K562 (cell line): ENCODE data around the gene GRB2. TPM values are rescaled to one million over a fixed set of nuclear protein-coding genes. Genes with fewer than 3 reads are reported as not detected.

Source experiments
- HDAC8 ChIP-seq: fragments of 450-650 bp; IDR thresholded peaks from 2 replicates; pipeline ENCODE4 v1.6.1; 2016; ENCODE audit warnings: mild to moderate bottlenecking, missing genetic modification characterization, moderate library complexity, missing compliant biosample characterization
- KHSRP ChIP-seq: fragments of 450-650 bp; IDR thresholded peaks from 2 replicates; pipeline ENCODE4 v1.6.1; 2017
- NFE2 ChIP-seq: IDR thresholded peaks from 2 replicates; pipeline ENCODE4 v1.6.1; 2014; ENCODE audit warnings: antibody characterized with exemption, low read depth
- RFX5 ChIP-seq: IDR thresholded peaks from 2 replicates; pipeline ENCODE4 v1.6.1; 2011; ENCODE audit warnings: low read depth, mild to moderate bottlenecking, improper control_type of control experiment, low read length
- STAT5B ChIP-seq: fragments of 250-450 bp; sonication (Bioruptor Pico); IDR thresholded peaks from 2 replicates; pipeline ENCODE4 v1.8.0; 2021; ENCODE audit warnings: mild to moderate bottlenecking, inconsistent platforms
- TEAD2 ChIP-seq: fragments of 450-650 bp; IDR thresholded peaks from 2 replicates; pipeline ENCODE4 v1.6.1; 2016; ENCODE audit warnings: missing genetic modification characterization, control low read depth, missing compliant biosample characterization
- ZNF239 ChIP-seq: fragments of 250-450 bp; sonication (Bioruptor Pico); IDR thresholded peaks from 2 replicates; pipeline ENCODE4 v1.4.0; 2020; ENCODE audit warnings: mild to moderate bottlenecking
- polyA plus RNA-seq, 8 experiments: library from polyadenylated mRNA; depleted of rRNA in 4 of 8; stranded (reverse) in 5 of 8; unstranded in 3 of 8; fragments of >200 nt; fragmentation: Nextera tagmentation in 2 of 8; fragmentation: Illumina TruSeq in 1 of 8; extraction: Ambion mirVana in 2 of 8; extraction: Trizol in 1 of 8; gene quantifications; 2 replicates each; pipeline versions ENCODE4 v1.2.1 to v1.2.3, GENCODE V29; 2011 to 2014; ENCODE audit warnings: inconsistent platforms in 1 of 8, missing spikeins in 1 of 8
- total RNA-seq, 7 experiments: library from RNA; depleted of rRNA in 6 of 7; stranded (reverse); fragments of >200 nt in 6 of 7; fragmentation: Illumina TruSeq in 2 of 7; extraction: Trizol in 2 of 7; gene quantifications; 2 replicates each; pipeline versions ENCODE4 v1.2.1 to v1.2.3, GENCODE V29; 2011 to 2021; ENCODE audit warnings: low replicate concordance in 1 of 7
- TF ChIP-seq, protein P1 (sequence below): fragments of 450-650 bp; IDR thresholded peaks from 2 replicates; pipeline ENCODE4 v1.6.1; 2016; ENCODE audit warnings: mild to moderate bottlenecking
- TF ChIP-seq, protein P2 (sequence below): fragments of 250-450 bp; sonication (Bioruptor Pico); IDR thresholded peaks from 2 replicates; pipeline ENCODE4 v1.8.0; 2021; ENCODE audit warnings: borderline replicate concordance, mild to moderate bottlenecking, moderate library complexity; ENCODE audit not compliant: poor library complexity, severe bottlenecking
- TF ChIP-seq, protein P3 (sequence below): fragments of 250-450 bp; sonication (Bioruptor Pico); IDR thresholded peaks from 2 replicates; pipeline ENCODE4 v1.8.0; 2022; ENCODE audit warnings: inconsistent platforms
- TF ChIP-seq, protein P4 (sequence below), 2 experiments: fragments of 450-650 bp in 1 of 2; sonication (generic) in 1 of 2; formaldehyde crosslinking in 1 of 2; IDR thresholded peaks; 2 replicates each; pipeline versions ENCODE4 v1.7.1 to v1.9.0; 2016 to 2022; ENCODE audit warnings: inconsistent platforms in 1 of 2, mild to moderate bottlenecking in 1 of 2, missing genetic modification reagents in 1 of 2
- TF ChIP-seq, protein P5 (sequence below): fragments of 250-450 bp; sonication (Bioruptor Pico); IDR thresholded peaks from 2 replicates; pipeline ENCODE4 v1.9.0; 2021; ENCODE audit warnings: mild to moderate bottlenecking

GRB2 gene
- total and polyA plus RNA-seq, 9 of the 15 experiments (the other 6 are each of a cell fraction or from before 2014, with no cell fraction given): 57.2 to 136 (median 84.8) TPM

DNA sequence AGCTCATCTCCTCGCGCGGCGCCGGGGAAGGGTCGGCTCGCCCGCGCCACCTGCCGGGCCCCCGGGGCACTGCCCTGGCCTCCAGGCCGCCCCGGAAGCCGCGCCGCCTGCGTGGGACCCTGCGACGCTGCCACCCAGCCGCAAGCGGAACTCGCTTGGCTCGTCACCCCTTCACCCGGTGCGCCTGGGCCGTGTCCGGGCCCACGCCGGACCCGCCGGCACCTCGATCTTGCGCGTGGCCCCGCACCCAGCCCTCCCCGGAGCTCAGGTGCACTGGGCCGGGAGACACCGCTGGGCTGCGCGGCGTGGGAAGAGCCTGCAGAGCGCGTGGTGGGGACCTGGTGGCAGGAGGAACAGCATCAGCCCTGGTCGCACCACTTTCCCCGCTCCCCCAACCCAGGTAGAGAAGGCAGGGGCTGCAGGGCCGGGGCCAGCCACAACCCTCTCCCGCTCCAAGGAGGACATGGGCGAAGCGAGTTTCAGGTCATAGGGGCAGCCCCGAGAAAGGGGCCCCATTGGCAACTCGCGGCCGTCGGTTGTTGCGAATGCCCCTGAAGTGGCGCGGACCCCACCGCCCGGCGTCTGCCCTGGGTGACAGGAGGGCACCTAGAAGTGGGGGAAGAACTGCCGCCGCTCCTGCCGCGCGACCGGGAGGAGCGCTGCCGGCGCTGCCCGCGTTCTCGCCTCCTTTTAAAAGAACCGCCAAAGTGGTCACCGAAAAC, 134.1 kb downstream of the GRB2 start (continued):
- TF ChIP-seq, protein P1, sequence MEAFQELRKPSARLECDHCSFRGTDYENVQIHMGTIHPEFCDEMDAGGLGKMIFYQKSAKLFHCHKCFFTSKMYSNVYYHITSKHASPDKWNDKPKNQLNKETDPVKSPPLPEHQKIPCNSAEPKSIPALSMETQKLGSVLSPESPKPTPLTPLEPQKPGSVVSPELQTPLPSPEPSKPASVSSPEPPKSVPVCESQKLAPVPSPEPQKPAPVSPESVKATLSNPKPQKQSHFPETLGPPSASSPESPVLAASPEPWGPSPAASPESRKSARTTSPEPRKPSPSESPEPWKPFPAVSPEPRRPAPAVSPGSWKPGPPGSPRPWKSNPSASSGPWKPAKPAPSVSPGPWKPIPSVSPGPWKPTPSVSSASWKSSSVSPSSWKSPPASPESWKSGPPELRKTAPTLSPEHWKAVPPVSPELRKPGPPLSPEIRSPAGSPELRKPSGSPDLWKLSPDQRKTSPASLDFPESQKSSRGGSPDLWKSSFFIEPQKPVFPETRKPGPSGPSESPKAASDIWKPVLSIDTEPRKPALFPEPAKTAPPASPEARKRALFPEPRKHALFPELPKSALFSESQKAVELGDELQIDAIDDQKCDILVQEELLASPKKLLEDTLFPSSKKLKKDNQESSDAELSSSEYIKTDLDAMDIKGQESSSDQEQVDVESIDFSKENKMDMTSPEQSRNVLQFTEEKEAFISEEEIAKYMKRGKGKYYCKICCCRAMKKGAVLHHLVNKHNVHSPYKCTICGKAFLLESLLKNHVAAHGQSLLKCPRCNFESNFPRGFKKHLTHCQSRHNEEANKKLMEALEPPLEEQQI: no peak
- TF ChIP-seq, protein P2, sequence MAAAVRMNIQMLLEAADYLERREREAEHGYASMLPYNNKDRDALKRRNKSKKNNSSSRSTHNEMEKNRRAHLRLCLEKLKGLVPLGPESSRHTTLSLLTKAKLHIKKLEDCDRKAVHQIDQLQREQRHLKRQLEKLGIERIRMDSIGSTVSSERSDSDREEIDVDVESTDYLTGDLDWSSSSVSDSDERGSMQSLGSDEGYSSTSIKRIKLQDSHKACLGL (CRISPR knock-in tag): no peak
- TF ChIP-seq, protein P3, sequence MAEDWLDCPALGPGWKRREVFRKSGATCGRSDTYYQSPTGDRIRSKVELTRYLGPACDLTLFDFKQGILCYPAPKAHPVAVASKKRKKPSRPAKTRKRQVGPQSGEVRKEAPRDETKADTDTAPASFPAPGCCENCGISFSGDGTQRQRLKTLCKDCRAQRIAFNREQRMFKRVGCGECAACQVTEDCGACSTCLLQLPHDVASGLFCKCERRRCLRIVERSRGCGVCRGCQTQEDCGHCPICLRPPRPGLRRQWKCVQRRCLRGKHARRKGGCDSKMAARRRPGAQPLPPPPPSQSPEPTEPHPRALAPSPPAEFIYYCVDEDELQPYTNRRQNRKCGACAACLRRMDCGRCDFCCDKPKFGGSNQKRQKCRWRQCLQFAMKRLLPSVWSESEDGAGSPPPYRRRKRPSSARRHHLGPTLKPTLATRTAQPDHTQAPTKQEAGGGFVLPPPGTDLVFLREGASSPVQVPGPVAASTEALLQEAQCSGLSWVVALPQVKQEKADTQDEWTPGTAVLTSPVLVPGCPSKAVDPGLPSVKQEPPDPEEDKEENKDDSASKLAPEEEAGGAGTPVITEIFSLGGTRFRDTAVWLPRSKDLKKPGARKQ (CRISPR knock-in tag): no peak
- TF ChIP-seq ZNF239 (CRISPR knock-in tag): no peak
- no peak for TF ChIP-seq STAT5B (CRISPR knock-in tag)
- no peak for TF ChIP-seq HDAC8 (tag)
- TF ChIP-seq TEAD2 (tag): no peak
- TF ChIP-seq, protein P4, sequence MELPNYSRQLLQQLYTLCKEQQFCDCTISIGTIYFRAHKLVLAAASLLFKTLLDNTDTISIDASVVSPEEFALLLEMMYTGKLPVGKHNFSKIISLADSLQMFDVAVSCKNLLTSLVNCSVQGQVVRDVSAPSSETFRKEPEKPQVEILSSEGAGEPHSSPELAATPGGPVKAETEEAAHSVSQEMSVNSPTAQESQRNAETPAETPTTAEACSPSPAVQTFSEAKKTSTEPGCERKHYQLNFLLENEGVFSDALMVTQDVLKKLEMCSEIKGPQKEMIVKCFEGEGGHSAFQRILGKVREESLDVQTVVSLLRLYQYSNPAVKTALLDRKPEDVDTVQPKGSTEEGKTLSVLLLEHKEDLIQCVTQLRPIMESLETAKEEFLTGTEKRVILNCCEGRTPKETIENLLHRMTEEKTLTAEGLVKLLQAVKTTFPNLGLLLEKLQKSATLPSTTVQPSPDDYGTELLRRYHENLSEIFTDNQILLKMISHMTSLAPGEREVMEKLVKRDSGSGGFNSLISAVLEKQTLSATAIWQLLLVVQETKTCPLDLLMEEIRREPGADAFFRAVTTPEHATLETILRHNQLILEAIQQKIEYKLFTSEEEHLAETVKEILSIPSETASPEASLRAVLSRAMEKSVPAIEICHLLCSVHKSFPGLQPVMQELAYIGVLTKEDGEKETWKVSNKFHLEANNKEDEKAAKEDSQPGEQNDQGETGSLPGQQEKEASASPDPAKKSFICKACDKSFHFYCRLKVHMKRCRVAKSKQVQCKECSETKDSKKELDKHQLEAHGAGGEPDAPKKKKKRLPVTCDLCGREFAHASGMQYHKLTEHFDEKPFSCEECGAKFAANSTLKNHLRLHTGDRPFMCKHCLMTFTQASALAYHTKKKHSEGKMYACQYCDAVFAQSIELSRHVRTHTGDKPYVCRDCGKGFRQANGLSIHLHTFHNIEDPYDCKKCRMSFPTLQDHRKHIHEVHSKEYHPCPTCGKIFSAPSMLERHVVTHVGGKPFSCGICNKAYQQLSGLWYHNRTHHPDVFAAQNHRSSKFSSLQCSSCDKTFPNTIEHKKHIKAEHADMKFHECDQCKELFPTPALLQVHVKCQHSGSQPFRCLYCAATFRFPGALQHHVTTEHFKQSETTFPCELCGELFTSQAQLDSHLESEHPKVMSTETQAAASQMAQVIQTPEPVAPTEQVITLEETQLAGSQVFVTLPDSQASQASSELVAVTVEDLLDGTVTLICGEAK (IDR thresholded peaks at IDR 0.05): peak; percentile 76
- TF ChIP-seq, protein P4 (CRISPR knock-in tag; IDR thresholded peaks at IDR 0.05): no peak
- TF ChIP-seq, protein P5, sequence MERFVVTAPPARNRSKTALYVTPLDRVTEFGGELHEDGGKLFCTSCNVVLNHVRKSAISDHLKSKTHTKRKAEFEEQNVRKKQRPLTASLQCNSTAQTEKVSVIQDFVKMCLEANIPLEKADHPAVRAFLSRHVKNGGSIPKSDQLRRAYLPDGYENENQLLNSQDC (CRISPR knock-in tag): peak; percentile 75; the same call in 1 of the 2 replicates
- TF ChIP-seq NFE2: no peak
- TF ChIP-seq KHSRP: no peak
- no peak for TF ChIP-seq RFX5
